Measurements from ENCODE around the gene E2F6.
"Not testable (repeated sequence)": the region's sequence is repeated elsewhere in the genome, so short reads cannot be mapped to it uniquely, and the experiment has no call there.

E2F6 gene

DNA sequence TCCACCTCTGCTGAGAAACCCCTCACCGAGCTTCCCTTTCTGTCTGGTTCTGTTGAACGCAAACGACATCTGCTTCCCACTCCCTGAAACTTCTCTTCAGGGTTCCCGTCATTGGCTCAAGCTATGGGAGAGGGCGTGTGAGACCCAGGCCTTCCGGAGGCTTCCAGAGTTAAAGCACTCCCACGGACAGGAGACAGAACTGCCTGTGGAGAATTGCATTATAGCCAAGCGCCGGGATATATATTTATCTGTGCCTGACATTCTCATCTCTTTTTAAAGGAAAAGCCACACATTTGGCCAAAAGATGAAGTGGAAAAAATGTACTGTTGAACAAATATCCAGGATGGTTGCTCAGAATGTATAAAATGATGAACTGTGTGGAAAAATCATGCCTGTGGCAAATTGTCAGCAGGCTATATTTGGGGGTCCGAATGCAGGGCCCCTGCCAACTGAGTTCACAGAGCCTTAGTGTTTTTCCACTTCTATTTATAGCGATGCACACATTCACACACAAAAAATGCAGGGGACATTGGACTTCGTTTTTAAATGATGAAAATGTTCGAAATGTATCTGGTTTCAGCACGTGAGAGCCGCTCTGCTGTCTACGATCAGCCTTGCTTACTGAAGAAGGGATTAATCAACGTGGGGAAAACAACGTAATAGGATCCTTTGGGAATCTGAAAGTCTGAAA, 59.5 kb downstream of the E2F6 start:
- no peaks in the 10 kb centered on the region for H3K36me3 Mint-ChIP-seq (ENCODE audit: low read depth)
- no peak overlapping the region for H3K27ac Mint-ChIP-seq
- no peak overlapping the region for H3K4me3 Mint-ChIP-seq
- no peaks in the 10 kb centered on the region for H3K9me3 Mint-ChIP-seq
- no peaks in the 10 kb centered on the region for H3K4me1 Mint-ChIP-seq (ENCODE audit: low read depth)
- no peaks in the 10 kb centered on the region for H3K27me3 Mint-ChIP-seq (ENCODE audit: low read depth)

DNA sequence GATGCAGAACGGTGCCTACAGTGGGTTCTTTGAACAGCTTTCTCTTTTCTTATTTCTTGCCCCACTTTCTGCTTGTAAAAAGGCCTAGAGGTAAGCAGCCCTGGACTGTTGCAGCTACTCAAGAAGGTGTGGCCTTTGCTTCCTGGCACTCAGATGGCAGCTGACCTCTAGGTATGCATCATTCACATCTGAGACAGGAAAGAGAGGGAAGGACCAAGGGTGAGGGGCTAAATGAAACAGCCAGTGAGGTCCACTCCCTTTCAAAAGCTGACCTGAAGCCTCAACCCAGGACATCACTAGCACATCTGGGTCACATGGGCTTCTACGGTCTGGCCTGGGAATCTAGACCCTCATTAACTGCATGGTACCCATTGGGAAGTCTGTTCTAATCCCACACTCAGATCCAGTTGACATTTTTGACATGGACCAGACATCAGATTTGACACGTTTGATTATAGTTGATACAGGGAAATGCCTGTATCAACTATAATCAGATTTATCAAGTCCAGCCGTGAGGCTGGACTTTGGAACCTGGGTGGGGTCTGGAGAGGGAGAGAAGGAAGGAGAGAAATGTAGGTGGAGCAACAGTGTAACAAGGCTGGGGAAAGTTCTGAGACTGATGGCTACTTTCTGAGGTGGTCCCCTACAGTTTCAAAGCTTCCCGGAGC, 60.2 kb downstream of the E2F6 start:
- Mint-ChIP-seq H3K4me3 (no peak overlapping the region), H3K4me1 (ENCODE audit: low read depth) (no peaks in the 10 kb centered on the region), H3K9me3 (no peaks in the 10 kb centered on the region), H3K27ac (no peak overlapping the region), H3K27me3 (ENCODE audit: low read depth) (no peaks in the 10 kb centered on the region), H3K36me3 (ENCODE audit: low read depth) (no peaks in the 10 kb centered on the region)

DNA sequence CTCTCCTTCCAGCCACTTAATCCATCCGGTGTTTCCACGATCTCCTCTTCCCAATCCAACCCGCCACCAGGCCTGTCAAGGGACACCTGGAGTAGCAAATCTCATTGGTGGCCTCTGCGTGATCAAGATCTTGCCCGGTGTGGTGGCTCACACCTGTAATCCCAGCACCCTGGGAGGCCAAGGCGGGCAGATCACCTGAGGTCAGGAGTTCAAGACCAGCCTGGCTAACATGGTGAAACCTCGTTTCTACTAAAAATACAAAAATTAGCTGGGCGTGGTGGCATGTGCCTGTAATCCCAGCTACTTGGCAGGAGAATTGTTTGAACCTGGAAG, 60.9 kb downstream of the E2F6 start:
- not testable (repeated sequence) for H3K36me3 Mint-ChIP-seq (ENCODE audit: low read depth); H3K27me3 Mint-ChIP-seq (ENCODE audit: low read depth); H3K4me3 Mint-ChIP-seq; H3K9me3 Mint-ChIP-seq; H3K4me1 Mint-ChIP-seq (ENCODE audit: low read depth); H3K27ac Mint-ChIP-seq

DNA sequence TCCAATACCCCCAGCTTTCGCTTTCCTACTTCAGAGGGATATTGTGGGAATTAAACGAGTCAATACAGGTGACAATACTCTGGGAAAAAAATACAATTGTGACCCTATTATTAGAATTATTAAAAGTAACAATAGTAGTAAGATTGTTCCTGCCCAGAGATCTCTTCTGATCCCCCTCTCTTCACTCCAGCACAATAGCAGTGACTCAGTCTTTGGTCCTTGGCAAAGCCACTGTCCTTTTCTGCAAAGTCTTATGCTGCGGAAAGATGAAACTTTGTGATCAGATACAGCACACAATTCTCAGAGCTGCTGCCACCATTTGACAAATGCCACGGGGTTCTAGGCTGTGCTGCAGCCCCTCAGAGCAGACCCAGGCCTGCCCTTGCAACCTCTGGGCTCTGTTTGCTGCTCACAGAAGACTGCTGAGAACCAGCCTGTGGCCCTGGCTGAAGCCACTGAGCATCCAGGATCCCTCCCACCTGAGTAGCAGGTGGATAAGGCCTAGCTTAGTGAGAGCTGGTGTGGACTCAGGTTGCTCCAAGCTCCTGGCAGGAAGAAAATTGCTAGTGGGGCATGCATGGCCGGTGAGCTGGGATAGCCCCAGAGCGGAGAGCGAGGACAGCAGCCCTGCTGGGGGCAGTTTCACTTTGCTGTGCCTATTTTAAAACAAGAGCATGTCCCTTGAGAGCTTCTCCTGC, 61.4 kb downstream of the E2F6 start:
- H3K27me3 Mint-ChIP-seq (ENCODE audit: low read depth) = no peaks in the 10 kb centered on the region
- H3K36me3 Mint-ChIP-seq (ENCODE audit: low read depth) = no peaks in the 10 kb centered on the region
- no peaks in the 10 kb centered on the region for H3K4me1 Mint-ChIP-seq (ENCODE audit: low read depth)
- no peaks in the 10 kb centered on the region for H3K9me3 Mint-ChIP-seq
- no peak overlapping the region for H3K27ac Mint-ChIP-seq
- no peak overlapping the region for H3K4me3 Mint-ChIP-seq

DNA sequence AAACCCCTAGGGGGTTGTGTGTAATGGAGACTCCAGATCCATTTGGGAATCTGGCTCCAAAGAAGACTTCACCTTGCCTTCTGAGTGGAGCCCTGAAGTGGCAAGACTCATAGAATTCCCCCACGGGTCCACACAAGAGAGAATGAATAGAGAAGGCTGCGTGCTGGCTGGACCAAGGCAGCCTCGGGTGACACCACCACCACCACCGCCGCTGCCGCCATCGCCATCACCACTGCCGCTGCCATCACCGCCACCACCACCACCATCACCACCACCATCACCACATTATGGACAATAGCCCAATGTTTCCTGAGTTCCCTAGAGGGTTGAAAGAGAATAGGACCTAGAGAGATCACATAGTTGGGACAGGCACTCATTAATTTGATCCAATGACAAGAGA, 63.5 kb downstream of the E2F6 start:
- H3K4me3 Mint-ChIP-seq = no peak overlapping the region
- H3K27me3 Mint-ChIP-seq (ENCODE audit: low read depth) = no peaks in the 10 kb centered on the region
- no peaks in the 10 kb centered on the region for H3K9me3 Mint-ChIP-seq
- H3K27ac Mint-ChIP-seq = no peak overlapping the region
- no peaks in the 10 kb centered on the region for H3K4me1 Mint-ChIP-seq (ENCODE audit: low read depth)
- H3K36me3 Mint-ChIP-seq (ENCODE audit: low read depth) = no peaks in the 10 kb centered on the region

DNA sequence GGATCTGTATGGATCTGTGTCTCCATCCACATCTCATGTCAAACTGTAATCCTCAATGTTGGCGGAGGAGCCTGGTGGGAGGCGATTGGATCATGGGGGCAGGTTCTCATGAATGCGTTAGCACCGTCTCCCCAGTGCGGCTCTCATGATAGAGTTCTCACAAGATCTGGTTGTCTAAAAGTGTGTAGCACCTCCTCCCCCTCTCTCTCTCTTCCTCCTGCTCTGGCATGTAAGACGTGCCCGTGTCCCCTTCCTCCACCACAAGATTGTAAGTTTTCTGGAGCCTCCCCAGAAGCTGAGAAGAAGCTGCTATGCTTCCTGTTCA, 66.6 kb downstream of the E2F6 start:
- H3K27ac Mint-ChIP-seq = no peak overlapping the region

DNA sequence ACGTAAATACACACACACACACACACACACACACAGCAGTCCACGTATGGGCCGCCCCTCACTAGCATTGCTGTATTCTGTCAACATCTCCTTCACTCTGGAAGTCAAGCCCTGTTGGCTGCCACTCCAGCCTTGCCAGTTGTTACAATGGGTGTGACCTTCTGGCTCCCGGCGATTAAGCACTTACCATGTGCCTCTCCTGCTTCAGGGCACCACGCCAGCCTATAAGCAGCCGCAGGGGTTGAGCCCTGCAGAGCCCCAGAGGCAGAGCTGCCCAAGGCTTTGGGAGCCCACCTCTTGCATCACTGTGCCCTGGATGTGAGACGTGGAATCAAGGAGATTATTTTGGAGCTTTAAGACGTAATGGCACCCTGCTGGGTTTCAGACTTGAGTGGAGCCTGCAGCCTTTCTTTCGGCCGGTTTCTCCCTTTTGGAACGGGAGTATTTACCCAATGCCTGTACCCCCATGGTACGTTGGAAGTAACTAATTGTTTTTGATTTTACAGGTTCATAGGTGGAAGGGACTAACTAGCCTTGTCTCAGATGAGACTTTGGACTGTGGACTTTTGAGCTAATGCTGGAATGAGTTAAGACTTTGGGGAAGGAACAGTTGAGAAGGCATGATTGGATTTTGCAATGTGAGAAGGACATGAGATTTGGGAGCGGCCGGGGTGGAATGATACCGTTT, 67.1 kb downstream of the E2F6 start:
- Mint-ChIP-seq H3K36me3 (ENCODE audit: low read depth) (no peaks in the 10 kb centered on the region), H3K27ac (no peak overlapping the region), H3K4me3 (no peak overlapping the region), H3K27me3 (ENCODE audit: low read depth) (no peaks in the 10 kb centered on the region), H3K4me1 (ENCODE audit: low read depth) (no peaks in the 10 kb centered on the region), H3K9me3 (no peaks in the 10 kb centered on the region)

More for the DNA sequence above, 66.6 kb downstream of the E2F6 start:
- Mint-ChIP-seq H3K9me3 (no peaks in the 10 kb centered on the region), H3K4me3 (no peak overlapping the region), H3K27me3 (ENCODE audit: low read depth) (no peaks in the 10 kb centered on the region), H3K36me3 (ENCODE audit: low read depth) (no peaks in the 10 kb centered on the region), H3K4me1 (ENCODE audit: low read depth) (no peaks in the 10 kb centered on the region)

DNA sequence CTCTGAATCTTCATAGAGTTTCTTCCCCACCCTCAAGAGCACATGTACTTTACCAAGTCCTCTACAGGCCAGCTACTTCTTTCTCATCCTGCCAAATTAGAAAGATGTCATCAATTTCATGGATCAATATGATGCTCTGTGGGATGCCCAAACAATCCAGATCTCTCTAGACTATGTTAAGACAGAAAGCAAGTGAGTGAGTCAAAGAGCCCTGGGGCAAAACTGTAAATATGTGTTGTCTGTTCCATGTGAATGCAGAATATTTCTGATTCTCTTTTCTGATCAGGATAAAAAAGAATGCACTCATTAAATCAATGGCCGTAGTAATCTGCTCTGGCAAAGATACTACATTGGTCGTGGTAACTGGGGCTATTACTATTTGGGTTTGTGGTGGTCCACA, 68.4 kb downstream of the E2F6 start:
- Mint-ChIP-seq H3K27ac (no peak overlapping the region), H3K27me3 (ENCODE audit: low read depth) (no peaks in the 10 kb centered on the region), H3K36me3 (ENCODE audit: low read depth) (no peaks in the 10 kb centered on the region), H3K9me3 (no peaks in the 10 kb centered on the region), H3K4me3 (no peak overlapping the region), H3K4me1 (ENCODE audit: low read depth) (no peaks in the 10 kb centered on the region)

DNA sequence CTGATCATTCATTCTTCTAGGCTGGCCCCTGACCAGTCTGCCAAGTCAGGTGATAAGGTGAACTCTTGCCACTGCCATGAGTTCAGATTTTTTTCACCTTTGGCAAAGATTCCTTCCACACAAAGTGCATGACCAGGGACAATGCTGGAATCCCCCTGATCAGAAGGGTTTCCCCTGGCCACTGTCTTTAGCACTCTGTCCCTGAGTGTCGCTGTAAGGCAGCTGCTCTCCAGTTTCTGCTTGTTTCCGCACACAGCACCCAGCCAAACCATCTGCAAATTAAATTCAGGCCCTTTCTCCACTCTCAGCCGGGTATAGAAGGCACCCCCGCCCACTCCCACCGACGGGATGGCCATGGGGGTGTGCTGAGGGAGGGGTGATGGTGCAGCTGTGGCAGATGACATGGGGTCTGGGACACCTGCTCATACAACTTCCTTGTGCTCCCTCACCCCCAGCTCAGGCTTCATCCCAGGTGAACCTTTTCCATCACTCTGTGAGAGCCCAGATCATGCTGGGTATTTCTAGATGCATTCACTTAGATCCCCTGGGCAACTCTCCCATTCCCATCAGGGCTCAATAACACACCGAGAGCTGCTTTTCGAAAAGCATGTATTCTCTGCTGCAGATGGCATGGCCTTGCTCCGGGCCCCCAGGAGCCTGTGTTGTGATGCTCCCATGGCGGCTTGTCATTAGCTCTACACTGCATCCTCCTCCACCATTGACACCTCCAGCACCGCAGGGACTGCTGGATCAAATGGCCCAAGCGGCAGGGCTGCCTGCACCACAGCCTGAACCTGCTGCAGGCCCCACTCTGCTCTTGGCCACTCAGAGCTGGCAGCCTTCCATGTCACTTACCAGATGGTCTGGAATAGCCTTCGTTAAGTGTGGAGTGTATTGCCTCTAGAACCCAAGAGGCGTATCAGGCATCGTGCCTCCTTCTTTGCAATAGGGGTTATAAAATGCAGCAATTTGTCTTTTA, 69.2 kb downstream of the E2F6 start:
- no peaks in the 10 kb centered on the region for H3K27me3 Mint-ChIP-seq (ENCODE audit: low read depth)
- H3K36me3 Mint-ChIP-seq (ENCODE audit: low read depth) = no peaks in the 10 kb centered on the region
- no peaks in the 10 kb centered on the region for H3K4me1 Mint-ChIP-seq (ENCODE audit: low read depth)
- H3K9me3 Mint-ChIP-seq = no peaks in the 10 kb centered on the region
- no peak overlapping the region for H3K4me3 Mint-ChIP-seq
- no peak overlapping the region for H3K27ac Mint-ChIP-seq

DNA sequence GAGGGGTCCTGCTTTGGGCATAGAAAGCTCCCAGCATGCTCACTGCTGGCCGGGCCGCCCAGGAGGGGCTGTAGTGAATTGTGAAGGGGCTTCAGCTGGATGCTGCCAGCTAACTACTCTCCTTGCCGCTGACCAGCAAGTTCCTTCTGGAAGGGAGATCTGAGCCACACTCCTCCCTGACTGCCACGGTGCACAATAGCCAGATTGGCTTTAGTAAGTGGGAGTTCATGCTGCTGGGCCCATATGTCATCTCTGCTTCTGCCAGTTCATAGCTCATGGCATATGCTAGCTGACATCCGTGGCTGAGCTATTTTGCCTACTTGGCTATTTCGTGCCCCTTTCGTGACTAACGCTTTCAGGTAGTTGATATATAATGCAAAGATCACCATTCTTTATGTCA, 69.9 kb downstream of the E2F6 start:
- H3K4me1 Mint-ChIP-seq (ENCODE audit: low read depth) = no peaks in the 10 kb centered on the region
- H3K4me3 Mint-ChIP-seq = no peak overlapping the region
- H3K36me3 Mint-ChIP-seq (ENCODE audit: low read depth) = no peaks in the 10 kb centered on the region
- H3K9me3 Mint-ChIP-seq = no peaks in the 10 kb centered on the region
- no peaks in the 10 kb centered on the region for H3K27me3 Mint-ChIP-seq (ENCODE audit: low read depth)
- no peak overlapping the region for H3K27ac Mint-ChIP-seq

DNA sequence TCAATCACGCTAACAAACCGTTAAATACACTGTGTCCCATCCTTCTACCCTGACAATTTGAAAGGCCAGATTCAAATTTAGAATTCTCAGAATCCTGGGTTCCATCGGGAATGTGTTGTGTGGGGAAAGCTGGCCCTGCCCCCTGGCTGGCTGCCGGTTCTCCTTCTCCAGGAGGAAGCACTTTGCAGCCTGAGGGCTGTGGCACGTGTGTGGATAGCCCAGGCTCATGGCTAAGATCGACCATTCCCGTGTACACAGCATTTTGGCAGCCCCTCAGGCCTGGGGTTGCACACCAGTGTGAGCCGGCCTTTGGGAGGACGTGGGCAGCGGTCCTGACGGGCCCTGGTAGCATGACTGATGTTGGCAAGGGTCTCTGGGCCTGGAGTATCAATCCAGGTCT, 70.6 kb downstream of the E2F6 start:
- Mint-ChIP-seq H3K36me3 (ENCODE audit: low read depth) (no peaks in the 10 kb centered on the region), H3K4me1 (ENCODE audit: low read depth) (no peaks in the 10 kb centered on the region), H3K27ac (no peak overlapping the region), H3K27me3 (ENCODE audit: low read depth) (no peaks in the 10 kb centered on the region), H3K9me3 (no peaks in the 10 kb centered on the region), H3K4me3 (no peak overlapping the region)
